CD4-positive, alpha-beta T cell treated with Interleukin-21 for 1 hour (primary cell): ENCODE data around the gene C19orf73.

Experiments used
- DNase-seq: peaks from one replicate; pipeline ENCODE4 v3.0.0-alpha.2; 2020

Gene C19orf73

GRCh38 chr19:49097453-49098288 is 21.3 kb downstream of the C19orf73 start:
- peak; percentile 84 for DNase-seq

- no peak for DNase-seq
Measured at GRCh38 chr19:49094505-49095482, 24.1 kb downstream of the C19orf73 start.

GRCh38 chr19:49092686-49093085 is 26.3 kb downstream of the C19orf73 start:
- DNase-seq = no peak

- DNase-seq = no peak
Measured at GRCh38 chr19:49091391-49092038, 27.4 kb downstream of the C19orf73 start.

GRCh38 chr19:49086296-49086695 is 32.6 kb downstream of the C19orf73 start:
- no peak for DNase-seq

GRCh38 chr19:49085868-49086232 is 33.1 kb downstream of the C19orf73 start:
- DNase-seq = no peak

- DNase-seq = peak; percentile 99
Measured at GRCh38 chr19:49085020-49085867, 33.7 kb downstream of the C19orf73 start, which contains the start of gene SNRNP70. Gene SNRNP70, plus strand, starts transcription at chr19:49085451. Its CDS starts 964 bp downstream, at chr19:49086415.

GRCh38 chr19:49084206-49085019 is 34.5 kb downstream of the C19orf73 start:
- no peak for DNase-seq

- DNase-seq = no peak
Measured at GRCh38 chr19:49081273-49081672, 37.7 kb downstream of the C19orf73 start.

GRCh38 chr19:49080392-49080791 is 38.6 kb downstream of the C19orf73 start:
- no peak for DNase-seq

- DNase-seq = peak; percentile 25
Measured at GRCh38 chr19:49074869-49075268, 44.1 kb downstream of the C19orf73 start.

GRCh38 chr19:49073514-49074378 is 45.2 kb downstream of the C19orf73 start:
- DNase-seq = no peak

GRCh38 chr19:49071860-49072547 is 46.9 kb downstream of the C19orf73 start:
- DNase-seq = peak; percentile 22

- DNase-seq = no peak
Measured at GRCh38 chr19:49070416-49070815, 48.5 kb downstream of the C19orf73 start.

GRCh38 chr19:49069026-49069425 is 49.9 kb downstream of the C19orf73 start:
- DNase-seq = no peak
